Suprapubic skin (tissue), 4 donors: Measurements from ENCODE around the gene ACSS1.

Experiments
- EP300 ChIP-seq: sonication (generic); formaldehyde crosslinking; IDR thresholded peaks from one replicate; pipeline ENCODE4 v1.6.1; 2017; ENCODE audit warnings: antibody characterized with exemption
- POLR2AphosphoS5 ChIP-seq, 3 donors: sonication (generic); formaldehyde crosslinking; IDR thresholded peaks; one replicate each; pipeline ENCODE4 v1.6.1; 2017; ENCODE audit warnings: antibody characterized with exemption in 3 of 3
- TF ChIP-seq, protein P1 (sequence below), 2 donors: fragments of 200-600 bp in 1 of 2; fragments of 450-650 bp in 1 of 2; sonication (generic) in 1 of 2; IDR thresholded peaks; one replicate each; pipeline ENCODE4 v1.5.1; 2016 to 2019; ENCODE audit warnings: antibody characterized with exemption in 2 of 2, mild to moderate bottlenecking in 1 of 2, moderate library complexity in 1 of 2

DNA sequence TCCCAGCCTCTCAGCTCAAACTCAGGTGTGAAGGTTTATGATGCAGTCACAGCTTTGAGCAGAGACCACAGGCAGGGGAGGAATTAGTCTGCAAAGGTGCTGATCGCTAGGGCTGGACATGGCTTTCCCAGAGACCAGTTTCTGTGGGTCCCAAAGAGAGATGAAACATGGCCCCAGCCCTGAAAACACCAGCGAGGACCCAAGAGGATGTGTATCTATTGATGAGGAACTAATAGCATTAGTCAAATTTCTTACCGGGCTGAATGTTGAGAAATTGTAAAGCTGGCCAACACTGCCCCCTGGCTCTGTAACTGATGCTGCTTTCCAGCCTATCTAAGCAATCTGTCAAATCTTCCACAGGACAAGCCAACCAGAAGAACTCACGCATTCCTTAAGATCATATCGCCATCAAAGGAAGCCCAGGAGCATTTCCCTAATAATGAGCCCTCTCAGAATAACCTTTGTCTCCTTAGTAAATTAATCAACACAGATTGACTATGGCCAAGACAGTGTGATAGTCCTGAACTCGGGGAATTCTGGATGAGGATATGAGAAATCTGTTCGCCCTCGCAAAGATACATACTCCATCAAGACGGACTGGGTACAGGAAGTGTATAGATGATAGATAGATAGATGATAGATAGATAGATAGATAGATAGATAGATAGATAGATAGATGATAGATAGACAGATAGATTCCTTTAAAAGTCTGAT lies 7.8 kb upstream of the ACSS1 start:
- TF ChIP-seq, protein P1, sequence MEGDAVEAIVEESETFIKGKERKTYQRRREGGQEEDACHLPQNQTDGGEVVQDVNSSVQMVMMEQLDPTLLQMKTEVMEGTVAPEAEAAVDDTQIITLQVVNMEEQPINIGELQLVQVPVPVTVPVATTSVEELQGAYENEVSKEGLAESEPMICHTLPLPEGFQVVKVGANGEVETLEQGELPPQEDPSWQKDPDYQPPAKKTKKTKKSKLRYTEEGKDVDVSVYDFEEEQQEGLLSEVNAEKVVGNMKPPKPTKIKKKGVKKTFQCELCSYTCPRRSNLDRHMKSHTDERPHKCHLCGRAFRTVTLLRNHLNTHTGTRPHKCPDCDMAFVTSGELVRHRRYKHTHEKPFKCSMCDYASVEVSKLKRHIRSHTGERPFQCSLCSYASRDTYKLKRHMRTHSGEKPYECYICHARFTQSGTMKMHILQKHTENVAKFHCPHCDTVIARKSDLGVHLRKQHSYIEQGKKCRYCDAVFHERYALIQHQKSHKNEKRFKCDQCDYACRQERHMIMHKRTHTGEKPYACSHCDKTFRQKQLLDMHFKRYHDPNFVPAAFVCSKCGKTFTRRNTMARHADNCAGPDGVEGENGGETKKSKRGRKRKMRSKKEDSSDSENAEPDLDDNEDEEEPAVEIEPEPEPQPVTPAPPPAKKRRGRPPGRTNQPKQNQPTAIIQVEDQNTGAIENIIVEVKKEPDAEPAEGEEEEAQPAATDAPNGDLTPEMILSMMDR (IDR thresholded peaks at IDR 0.05): peak; percentile 71 to 86
- no peak for TF ChIP-seq POLR2AphosphoS5 (IDR thresholded peaks at IDR 0.05)
- TF ChIP-seq EP300: no peak
